KG1 (cell line): Measurements from ENCODE around the gene S100A1.
A peak's percentile ranks its signal among the peaks of the same experiment; 100 is the strongest.
"Not testable (repeated sequence)": the region's sequence is repeated elsewhere in the genome, so short reads cannot be mapped to it uniquely, and the experiment has no call there.

Experiments
- DNase-seq: peaks from one replicate; lab custom pipeline; 2025; lab: John Stamatoyannopoulos, UW

The S100A1 gene

DNA sequence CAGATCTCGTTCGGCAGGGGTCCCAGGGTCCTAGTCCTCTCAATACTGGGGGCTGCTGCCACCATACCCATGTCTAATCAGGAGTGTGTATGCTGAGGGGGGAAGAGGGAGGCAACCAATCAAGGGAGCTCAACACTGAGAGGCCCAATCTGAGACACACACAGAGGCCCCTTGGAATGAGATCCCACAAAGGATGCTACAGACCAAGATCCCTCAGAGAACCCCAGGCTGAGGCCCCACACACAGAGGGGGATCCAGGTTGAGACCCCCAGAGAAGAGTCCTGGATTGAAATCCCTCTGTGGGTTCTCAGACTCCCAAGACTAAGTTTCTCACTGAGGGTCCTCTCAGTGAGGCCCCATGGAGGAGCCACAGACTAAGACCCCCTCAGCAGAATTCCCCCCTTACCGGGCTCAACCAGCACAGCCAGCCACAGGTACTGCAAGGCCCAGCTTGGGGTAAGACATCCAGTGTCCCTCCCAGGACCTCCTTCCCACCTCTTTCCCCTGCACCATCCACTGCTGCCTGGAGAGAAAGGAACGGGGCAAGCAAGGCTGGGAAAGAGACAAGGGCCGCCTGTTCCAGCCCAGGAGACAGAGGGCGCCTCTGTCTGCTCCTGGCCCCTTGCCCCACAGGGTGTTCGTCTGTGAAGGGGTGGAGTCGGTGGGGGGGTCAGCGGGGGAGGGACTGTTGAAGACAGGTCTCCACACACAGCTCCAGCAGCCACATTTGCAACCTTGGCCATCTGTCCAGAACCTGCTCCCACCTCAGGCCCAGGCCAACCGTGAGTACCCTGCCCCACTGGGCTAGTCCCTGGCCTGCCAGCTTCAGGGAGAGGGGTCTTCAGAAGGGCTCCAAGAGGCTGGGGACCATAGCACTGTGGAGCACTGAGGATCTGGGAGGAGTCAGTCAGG lies at the start of gene S100A1:
Gene S100A1, plus strand, starts transcription at position 720 of the 912 bp plus-strand sequence. CDS start 2,088 bp downstream, outside the sequence.
- DNase-seq, result no peak

DNA sequence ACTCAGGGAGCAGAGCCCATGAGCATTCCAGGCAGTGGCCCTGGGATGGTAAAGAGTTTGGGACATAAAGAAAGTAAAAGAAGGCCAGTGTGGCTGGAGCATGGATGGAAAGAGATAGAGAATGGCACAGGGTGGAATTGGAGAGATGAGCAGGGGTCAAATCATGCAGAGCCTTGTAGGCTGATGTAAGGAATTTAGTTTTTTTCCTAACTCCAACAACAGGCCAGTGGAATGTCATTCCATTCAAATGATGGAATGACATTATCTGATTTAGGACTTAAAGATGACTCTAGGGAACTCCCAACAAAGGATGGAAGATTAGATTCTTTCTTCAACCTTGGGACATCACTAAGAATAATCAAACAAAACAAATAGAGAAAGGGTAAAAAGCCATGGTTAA lies 49.7 kb upstream of the S100A1 start:
- no peak for DNase-seq

DNA sequence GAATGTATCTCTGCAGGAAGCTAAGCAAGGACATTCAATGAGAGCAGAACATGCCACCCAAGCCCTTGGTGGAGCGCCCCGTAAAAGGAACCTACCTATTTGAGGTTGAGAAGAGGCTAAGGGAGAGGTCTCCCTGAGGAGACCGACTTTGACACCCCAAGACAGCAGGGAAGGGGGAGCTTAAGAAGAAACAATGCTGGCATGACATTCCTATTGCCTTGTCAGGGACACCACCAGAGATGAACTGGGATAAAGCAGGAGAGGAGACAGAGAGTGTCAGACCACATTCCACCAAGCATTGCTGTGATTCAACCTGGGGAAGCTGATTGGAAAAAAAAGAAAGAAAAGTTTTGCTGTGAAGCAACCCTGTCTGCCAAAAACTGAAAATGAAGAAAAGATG lies 49.3 kb upstream of the S100A1 start:
- DNase-seq, result no peak

DNA sequence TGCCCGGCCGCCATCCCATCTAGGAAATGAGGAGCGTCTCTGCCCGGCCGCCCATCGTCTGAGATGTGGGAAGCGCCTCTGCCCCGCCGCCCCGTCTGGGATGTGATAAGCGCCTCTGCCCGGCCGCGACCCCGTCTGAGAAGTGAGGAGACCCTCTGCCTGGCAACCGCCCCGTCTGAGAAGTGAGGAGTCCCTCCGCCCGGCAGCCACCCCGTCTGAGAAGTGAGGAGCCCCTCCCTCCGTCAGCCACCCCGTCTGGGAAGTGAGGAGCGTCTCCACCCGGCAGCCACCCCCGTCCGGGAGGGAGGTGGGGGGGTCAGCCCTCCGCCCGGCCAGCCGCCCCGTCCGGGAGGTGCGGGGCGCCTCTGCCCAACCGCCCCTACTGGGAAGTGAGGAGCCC lies 45.4 kb upstream of the S100A1 start:
- not testable (repeated sequence) for DNase-seq

DNA sequence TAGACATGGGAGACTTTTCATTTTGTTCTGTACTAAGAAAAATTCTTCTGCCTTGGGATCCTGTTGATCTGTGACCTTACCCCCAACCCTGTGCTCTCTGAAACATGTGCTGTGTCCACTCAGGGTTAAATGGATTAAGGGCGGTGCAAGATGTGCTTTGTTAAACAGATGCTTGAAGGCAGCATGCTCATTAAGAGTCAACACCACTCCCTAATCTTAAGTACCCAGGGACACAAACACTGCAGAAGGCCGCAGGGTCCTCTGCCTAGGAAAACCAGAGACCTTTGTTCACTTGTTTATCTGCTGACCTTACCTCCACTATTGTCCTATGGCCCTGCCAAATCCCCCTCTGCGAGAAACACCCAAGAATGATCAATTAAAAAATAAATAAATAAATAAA lies 44.7 kb upstream of the S100A1 start:
- not testable (repeated sequence) for DNase-seq

DNA sequence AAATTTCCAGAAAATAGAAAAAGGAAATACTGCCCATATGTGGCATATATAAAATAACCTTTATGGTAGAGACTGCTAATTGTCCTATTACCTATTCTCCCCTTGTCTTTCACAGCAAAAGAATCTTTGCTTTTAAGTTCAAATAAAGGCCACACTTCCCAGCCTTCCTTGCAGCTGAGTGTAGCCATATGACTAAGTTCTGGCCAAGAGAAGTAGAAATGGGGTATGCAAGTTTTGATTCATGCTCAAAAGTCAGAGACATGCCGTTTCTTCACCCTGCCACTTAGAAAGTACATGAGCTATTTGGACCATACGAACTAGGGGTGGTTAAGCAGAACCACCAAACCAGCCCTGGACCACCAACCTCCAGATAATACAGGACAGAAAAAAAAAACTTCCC lies 44.3 kb upstream of the S100A1 start:
- DNase-seq, result no peak

DNA sequence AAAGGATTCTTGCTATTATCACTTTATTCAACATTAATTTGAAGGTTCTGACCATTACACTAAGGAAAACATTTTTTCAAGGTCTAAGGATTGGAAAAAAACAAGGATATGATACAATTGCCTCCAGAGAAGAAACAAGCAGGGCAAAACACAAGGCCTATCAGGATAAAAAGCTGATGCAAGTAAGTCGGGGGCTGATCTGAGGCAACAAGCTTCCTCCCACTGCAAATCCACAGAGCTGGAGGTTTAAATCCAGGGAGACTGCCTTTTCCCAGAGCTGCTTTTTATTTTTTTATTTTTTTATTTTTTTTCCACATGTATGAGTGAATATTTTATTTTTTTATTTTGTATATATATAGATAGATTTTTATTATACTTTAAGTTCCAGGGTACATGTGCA lies 43.2 kb upstream of the S100A1 start:
- no peak for DNase-seq

DNA sequence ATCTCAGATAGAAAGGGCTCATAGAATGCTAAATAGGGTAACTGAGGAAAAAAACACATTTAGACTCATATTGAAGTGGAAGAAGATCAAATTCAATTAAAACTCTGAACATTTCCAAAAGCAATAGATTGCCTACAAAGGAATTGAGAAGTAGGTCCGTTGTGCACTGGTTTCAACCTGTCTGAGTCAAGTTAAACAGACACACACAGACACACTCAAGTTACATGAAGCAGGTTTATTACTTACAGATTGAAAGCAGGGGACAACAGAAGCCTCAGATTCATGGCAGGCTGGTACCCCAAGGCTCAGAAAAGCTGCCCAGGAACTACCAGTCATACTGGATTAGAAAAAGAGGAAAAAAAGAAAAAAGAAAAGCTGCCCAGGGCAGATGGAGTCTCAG lies 41.9 kb upstream of the S100A1 start:
- DNase-seq, result no peak

DNA sequence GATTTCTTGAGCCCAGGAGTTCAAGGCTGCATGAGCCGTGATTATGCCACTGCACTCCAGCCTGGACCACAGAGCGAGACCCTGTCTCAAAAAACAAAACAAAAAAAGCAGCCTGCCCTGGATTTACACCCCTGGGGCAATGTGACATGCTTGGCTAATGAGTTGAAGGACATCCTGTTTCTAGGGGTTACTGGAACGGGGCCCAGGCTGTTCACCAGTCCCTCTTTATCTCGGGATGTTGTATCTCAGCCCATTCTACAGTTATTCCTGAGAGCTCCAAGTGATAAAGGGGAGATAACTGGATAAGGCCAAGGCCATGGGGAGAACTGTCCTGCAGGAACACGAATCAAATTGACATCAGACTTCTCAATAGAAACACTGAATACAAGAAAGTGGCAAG lies 40.9 kb upstream of the S100A1 start:
- no peak for DNase-seq

DNA sequence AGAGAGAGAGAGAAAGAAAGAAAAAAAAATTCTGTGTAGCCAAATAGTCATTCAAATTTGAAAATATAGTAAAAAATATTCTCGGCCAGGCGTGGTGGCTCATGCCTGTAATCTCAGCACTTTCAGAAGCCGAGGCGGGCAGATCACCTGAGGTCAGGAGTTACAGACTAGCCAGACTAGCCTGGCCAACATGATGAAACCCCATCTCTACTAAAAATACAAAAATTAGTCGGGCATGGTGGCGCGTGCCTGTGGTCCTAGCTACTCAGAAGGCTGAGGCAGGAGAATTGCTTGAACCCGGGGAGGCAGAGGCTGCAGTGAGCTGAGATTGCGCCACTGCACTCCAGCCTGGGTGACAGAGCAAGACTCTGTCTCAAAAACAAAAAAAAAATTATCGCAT lies 40.2 kb upstream of the S100A1 start:
- not testable (repeated sequence) for DNase-seq

DNA sequence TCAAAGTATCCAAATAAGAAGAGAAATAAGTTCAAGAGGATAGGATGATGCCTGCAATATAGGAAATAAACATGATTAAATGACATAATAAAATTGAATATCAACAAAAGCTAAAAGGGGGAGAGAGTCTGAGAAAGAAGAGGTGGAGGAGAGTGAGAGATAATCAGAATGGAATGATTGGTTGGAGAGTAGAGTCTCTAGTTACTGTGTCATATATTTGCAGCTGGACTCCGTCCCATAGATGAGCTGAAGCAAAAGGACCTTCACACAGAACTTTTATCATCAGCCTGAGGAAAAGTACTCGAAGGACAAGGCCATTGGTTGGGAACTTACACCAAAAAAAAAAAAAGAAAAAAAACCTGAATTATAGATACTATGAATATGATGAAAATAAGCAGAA lies 39.8 kb upstream of the S100A1 start:
- no peak for DNase-seq

DNA sequence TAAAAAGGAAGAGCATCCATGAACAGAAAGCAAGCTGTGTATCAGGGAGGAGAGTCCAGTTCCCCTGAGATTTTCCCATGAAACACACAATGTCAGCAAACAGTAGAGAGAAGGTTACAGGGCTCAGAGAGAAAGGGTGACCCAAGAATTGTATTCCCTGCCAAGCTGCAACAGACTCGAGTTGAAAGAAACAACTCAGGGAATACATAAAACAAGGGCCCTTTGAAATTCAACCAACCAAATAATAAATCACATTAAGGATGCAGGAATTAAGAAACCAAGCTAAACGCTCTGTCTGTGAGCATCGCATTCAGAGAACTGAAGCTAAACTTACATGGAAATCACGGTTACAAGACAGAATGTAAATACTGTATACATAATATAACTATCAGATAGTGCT lies 35.5 kb upstream of the S100A1 start:
- no peak for DNase-seq

DNA sequence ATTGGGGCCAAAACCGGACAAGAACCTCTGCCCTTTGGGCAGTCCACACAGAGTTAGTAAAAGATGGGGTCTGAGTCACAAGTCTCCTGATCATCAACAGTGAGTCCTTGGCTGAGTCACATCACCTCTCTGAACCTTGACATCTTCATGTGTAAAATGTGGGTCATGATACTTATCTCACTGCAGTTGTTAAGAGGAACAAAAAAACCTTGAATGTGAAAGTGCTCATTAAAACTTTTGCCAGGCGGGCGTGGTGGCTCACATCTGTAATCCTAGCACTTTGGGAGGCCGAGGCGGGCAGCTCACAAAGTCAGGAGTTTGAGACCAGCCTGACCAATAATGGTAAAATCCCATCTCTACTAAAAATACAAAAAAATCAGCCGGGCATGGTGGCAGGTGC lies 31.0 kb upstream of the S100A1 start:
- DNase-seq, result no peak

DNA sequence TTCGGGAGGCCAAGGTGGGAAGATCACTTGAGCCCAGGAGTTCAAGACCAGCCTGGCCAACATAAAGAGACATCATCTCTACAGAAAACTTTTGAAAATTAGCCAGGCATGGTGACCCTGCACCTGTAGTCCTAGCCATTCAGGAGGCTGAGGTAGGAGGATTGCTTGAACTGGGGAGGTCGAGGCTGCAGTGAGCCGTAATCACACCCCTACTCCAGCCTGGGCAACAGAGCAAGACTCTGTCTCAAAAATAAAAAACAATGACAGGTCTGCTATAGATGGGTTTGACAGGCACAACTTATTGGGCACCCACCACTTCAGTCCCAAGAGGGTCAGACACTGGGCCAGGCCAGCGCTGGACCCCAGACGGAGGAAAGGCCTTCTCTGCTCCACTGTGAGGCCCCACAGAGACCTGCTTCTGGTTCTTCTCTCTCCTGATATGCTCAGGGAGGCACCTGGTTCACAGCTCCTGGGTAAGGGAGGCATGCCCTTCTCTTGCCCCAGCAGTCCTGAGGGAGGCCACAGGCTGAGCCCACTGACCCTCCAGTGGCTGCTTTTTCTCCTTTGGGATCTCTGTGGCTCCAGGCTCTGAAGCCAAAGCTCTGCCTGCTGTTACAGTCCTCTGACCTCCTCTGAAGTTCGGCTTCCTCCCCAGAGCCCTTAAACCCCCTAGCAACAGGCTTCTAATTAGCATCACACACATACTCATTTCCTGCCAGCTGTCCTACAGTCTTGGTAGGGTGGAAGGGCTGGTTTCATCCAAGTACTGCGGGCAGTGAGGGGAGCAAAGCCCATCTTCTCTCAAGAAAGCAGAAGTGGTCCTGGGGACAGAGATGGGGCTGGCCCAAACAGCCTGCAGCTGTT lies 29.7 kb upstream of the S100A1 start:
- peak; percentile 77 for DNase-seq

DNA sequence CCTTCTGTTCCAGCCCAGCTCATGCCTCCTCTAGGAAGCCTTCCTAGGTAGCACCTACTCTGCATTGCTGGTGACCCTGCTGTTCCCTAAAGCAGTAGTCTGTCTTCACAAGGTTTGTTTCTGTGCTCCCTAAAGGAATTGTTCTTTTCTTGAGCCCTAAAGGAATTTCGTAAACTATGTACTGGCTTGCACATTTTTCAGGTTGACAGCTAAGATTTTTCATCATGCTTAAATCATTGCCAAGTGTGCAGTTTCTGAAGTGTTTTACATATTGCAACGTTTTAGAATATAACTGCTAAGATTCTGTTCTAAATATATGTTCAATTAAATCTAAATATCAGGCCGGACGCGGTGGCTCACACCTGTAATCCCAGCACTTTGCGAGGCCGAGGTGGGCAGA lies 28.4 kb upstream of the S100A1 start:
- no peak for DNase-seq

DNA sequence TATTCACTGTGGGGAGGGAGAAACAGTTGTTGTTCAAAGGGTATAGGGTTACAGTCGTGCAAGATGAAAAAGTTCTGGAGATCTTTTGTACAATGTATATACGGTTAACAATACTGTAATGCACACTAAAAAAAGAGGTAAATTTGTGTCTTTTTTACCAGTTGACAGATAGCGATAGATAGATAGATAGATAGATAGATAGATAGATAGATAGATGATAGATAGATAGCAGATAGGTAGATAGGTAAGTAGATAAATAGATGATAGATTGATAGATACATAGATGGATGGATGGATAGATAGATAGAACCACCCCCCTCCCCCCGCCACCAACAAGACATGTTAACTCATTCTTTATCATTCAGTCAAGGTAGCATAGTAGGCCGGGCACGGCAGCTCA lies 25.5 kb upstream of the S100A1 start:
- DNase-seq, result no peak

DNA sequence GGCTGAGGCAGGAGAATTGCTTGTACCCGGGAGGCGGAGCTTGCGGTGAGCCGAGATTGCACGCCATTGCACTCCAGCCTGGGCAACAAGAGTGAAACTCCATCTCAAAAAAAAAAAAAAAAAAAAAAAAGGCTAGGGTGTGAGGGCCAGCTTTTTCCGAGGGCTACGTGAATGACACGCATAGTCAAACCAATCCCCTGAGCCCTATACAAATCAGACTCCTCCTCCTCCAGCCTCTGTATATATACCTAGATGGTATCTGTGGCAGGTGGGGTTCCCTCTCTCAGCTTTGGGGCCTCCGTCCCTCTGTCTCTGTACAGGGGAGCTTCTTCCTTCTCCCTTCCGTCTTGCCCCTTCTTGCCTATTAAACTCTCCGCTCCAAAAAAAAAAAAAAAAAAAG lies 22.0 kb upstream of the S100A1 start:
- no peak for DNase-seq

DNA sequence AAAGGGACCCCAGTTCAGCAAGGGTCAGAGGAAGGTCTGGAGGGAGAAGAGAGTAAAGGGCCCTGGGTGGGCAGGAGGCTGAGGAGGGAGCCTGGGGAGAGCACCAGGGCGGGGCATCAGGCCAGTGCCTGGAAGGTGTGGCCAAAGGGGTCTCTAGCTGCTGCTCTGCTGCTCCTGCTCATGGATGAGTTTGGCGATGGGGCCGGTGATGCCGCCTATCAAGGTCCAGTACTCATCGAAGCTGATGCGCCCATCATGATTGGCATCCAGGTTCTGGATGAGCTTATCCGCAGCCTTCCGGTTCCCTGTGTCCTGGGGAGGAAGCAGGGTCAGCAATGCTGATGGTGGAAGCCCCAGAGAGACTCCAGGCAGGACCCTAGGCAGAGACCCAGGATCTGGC lies 20.9 kb upstream of the S100A1 start:
- DNase-seq, result no peak

DNA sequence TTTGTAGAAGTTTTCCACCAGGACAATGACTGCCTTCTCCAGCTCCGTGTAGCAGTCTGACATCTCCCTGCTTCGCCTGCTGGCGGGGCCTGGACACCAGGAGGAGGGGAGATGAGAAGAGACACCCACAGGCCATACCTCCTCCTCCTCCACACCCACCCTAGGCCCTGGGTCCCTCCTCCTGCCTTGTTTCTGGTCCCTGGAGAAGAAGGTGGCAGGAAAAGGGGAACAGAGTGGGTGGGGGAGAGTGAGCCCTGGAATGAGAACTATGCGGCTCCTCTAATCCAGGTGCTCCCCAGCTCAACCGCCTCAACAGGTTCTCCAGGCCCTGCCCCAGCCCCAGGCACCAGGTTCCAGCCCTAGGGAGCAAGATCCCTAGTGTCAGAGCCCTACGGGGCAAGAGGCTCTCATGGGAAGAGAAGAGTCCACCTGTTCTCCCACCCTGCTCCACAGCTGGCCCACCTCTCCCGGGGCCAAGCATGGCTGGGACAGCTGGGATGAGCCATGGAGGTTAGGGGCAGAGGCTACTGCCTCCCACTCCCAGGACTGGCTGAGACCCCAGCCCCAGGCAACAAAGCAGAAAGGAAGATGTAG lies 20.0 kb upstream of the S100A1 start:
- DNase-seq, result no peak

DNA sequence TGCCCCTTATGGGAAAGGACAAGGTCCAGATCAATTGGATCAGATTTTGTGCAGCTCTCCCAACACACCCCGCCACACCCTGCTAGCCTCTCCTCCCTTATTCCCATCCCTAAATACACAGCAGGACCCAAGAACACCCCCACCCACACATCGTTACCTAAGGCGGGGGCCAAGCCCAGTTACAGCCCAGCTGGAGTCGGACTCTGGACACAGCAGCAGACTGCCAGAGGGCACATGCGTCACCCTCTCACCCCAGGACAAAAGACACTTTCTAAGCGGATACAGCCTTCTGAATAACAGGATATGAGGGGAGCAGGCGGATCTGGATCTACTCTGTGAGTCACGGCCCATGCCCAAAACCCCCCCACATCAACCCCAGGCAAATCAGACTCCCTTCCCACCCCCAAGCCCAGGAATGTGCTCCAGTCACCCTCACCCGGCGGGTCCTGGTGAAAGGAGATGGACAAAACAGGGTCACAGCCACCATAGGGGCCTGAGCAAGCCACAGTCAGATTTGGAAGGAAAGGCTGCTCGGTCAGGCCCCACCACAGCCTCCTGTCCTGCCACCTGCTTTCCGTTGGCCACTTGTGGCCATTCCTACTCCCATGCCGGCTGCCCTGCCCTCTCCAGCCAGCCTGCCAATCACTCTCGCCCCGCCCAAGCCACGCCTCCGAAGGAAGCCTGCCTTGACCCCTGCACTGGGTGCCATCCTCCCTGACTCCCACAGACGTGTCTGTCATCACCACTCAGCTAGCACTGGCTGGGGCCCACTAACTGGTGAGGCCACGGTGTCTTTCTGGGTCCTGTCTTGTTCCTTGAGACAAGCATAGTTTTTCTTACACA lies 19.3 kb upstream of the S100A1 start:
- no peak for DNase-seq

DNA sequence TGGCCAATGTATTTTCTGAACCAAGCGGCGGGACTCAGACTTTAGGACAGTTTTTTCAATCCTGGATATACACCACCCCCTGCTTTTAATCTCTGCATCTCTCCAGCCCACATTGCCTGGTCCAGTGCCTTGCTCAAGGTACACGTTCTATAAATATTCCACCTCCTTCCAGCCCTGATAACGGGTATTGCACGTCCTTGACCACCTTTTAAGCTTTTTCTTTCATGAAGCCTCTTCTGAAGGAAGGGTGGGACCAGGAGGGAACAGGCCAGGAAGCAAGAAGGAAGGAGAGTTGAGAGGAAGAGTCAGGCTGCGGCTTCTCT lies 18.7 kb upstream of the S100A1 start:
- DNase-seq, result no peak

DNA sequence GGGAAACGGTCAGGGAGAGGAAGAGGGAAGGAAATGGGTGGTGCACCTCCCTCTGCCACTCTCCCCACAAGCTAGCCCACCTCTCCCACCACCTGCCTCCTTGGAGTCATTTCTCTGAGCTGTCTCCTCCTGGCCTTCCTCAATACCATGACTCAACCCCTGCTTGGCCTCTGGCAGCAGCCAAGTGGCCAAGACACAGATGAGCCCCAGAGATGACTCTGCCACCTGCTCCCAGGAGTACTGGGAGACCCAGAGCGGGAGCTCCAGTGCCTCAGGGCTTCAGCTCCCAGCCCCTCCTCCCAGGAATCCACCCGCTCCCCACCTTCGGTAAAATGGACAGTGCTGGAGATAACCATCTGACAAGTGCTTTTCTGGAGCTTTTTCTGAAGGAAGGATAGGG lies 17.9 kb upstream of the S100A1 start:
- DNase-seq, result no peak
